Endodermal cell (in vitro differentiated cells): ENCODE measurements around the gene VPS13D. TPM values are rescaled to one million over a fixed set of nuclear protein-coding genes. Genes with fewer than 3 reads are reported as not detected.

Experiments used
- DNase-seq: peaks from one replicate; pipeline ENCODE4 v3.0.0-alpha.2; 2017
- H3K27ac ChIP-seq: 2 replicates; pipeline ENCODE4 v1.5.1; 2013; ENCODE audit warnings: mild to moderate bottlenecking, low read depth, low read length, moderate library complexity
- H3K27me3 ChIP-seq: 2 replicates; pipeline ENCODE4 v1.6.1; 2013; ENCODE audit warnings: mild to moderate bottlenecking, low read length, moderate library complexity; ENCODE audit not compliant: insufficient read depth, control insufficient read depth, poor library complexity, severe bottlenecking
- H3K36me3 ChIP-seq: 2 replicates; pipeline ENCODE4 v1.7.0; 2013; ENCODE audit warnings: mild to moderate bottlenecking, low read length, moderate library complexity; ENCODE audit not compliant: control insufficient read depth, insufficient read depth
- H3K4me1 ChIP-seq: one replicate; pipeline ENCODE4 v1.7.0; 2013; ENCODE audit warnings: low read length; ENCODE audit not compliant: control insufficient read depth, insufficient read depth
- H3K4me3 ChIP-seq: 2 replicates; pipeline ENCODE4 v1.5.1; 2013; ENCODE audit warnings: mild to moderate bottlenecking, low read length, moderate library complexity
- H3K9ac ChIP-seq: 2 replicates; pipeline ENCODE4 v1.6.1; 2013; ENCODE audit warnings: mild to moderate bottlenecking, low read length, moderate library complexity; ENCODE audit not compliant: poor library complexity, severe bottlenecking; ENCODE audit errors: extremely low read depth
- H3K9me3 ChIP-seq: 2 replicates; pipeline ENCODE4 v1.6.1; 2013; ENCODE audit warnings: mild to moderate bottlenecking, low read length, moderate library complexity; ENCODE audit not compliant: control insufficient read depth
- H3K27ac Mint-ChIP-seq: 2 replicates; pipeline ENCODE4 v1.8.0; 2020; ENCODE audit warnings: mixed read lengths
- H3K27me3 Mint-ChIP-seq: 2 replicates; pipeline ENCODE4 v1.8.0; 2021; ENCODE audit warnings: mild to moderate bottlenecking, mixed read lengths; ENCODE audit not compliant: insufficient read depth
- H3K36me3 Mint-ChIP-seq: 2 replicates; pipeline ENCODE4 v1.8.0; 2020; ENCODE audit warnings: low read depth, mixed read lengths
- H3K4me1 Mint-ChIP-seq: 2 replicates; pipeline ENCODE4 v1.8.0; 2020; ENCODE audit warnings: mixed read lengths
- H3K4me3 Mint-ChIP-seq: 2 replicates; pipeline ENCODE4 v1.8.0; 2020; ENCODE audit warnings: mild to moderate bottlenecking, moderate library complexity, mixed read lengths
- H3K9me3 Mint-ChIP-seq: 2 replicates; pipeline ENCODE4 v1.8.0; 2020; ENCODE audit warnings: mild to moderate bottlenecking, mixed read lengths
- WGBS, 2 experiments: methylation state at CpG; one replicate each; pipeline versions ENCODE4 v1.1.5 to v1.1.7; 2013; ENCODE audit warnings: missing lambda C conversion rate in 2 of 2, mixed read lengths in 1 of 2; ENCODE audit not compliant: insufficient coverage in 1 of 2, insufficient read length in 1 of 2; 5-methylcytosine and 5-hydroxymethylcytosine counted together
- total RNA-seq, 2 donors: library from RNA; stranded (reverse); fragmentation: NEBNext Ultra II Directional in 1 of 2; extraction: Animal tissue kit (Norgen Biotek cat#: 25700) in 1 of 2; gene quantifications; 2 replicates in 1 of 2; 3 replicates in 1 of 2; pipeline ENCODE4 v1.2.1, GENCODE V29; 2021
- TF ChIP-seq, protein P1 (sequence below): fragments of 200-600 bp; sonication (generic); conservative IDR thresholded peaks from 2 replicates; pipeline ENCODE4 v1.5.0; 2021; ENCODE audit warnings: antibody characterized with exemption, mild to moderate bottlenecking

VPS13D gene
- total RNA-seq, 2 donors from 2014 or later: 32.5 to 36.7 TPM

DNA sequence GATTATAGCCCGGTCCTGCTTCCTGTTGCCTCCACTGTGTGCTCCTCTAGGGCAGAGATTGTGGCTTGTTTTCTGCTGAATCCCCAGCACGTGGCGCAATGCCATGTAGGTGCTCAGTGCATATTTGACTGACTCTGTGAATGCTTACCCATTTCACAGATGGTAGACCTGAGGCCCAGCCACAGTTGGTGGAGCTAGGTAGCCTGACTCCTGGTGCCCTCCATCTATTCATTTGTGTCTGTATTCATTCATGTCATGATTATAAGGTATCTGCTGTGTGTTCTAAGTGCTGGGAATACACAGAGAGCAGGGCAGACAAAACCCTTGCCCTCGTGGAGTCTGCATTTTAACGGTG, 40.5 kb upstream of the VPS13D start:
- Mint-ChIP-seq H3K9me3 (no peaks in the 10 kb centered on the region), H3K27ac (no peak overlapping the region), H3K36me3 (no peaks in the 10 kb centered on the region), H3K4me1 (peaks cover under 1% of the 10 kb centered on the region), H3K4me3 (no peak overlapping the region), H3K27me3 (no peaks in the 10 kb centered on the region)
- Histone ChIP-seq H3K27ac (no peak overlapping the region), H3K36me3 (no peaks in the 10 kb centered on the region), H3K4me3 (no peak overlapping the region), H3K4me1 (no peaks in the 10 kb centered on the region), H3K27me3 (no peaks in the 10 kb centered on the region), H3K9ac (no peak overlapping the region), H3K9me3 (no peaks in the 10 kb centered on the region)
- no peak for DNase-seq
- WGBS, 2 experiments: 83 to 84% methylated on average over 5 of the region's 5 CpGs
- TF ChIP-seq, protein P1, sequence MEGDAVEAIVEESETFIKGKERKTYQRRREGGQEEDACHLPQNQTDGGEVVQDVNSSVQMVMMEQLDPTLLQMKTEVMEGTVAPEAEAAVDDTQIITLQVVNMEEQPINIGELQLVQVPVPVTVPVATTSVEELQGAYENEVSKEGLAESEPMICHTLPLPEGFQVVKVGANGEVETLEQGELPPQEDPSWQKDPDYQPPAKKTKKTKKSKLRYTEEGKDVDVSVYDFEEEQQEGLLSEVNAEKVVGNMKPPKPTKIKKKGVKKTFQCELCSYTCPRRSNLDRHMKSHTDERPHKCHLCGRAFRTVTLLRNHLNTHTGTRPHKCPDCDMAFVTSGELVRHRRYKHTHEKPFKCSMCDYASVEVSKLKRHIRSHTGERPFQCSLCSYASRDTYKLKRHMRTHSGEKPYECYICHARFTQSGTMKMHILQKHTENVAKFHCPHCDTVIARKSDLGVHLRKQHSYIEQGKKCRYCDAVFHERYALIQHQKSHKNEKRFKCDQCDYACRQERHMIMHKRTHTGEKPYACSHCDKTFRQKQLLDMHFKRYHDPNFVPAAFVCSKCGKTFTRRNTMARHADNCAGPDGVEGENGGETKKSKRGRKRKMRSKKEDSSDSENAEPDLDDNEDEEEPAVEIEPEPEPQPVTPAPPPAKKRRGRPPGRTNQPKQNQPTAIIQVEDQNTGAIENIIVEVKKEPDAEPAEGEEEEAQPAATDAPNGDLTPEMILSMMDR: no peak

DNA sequence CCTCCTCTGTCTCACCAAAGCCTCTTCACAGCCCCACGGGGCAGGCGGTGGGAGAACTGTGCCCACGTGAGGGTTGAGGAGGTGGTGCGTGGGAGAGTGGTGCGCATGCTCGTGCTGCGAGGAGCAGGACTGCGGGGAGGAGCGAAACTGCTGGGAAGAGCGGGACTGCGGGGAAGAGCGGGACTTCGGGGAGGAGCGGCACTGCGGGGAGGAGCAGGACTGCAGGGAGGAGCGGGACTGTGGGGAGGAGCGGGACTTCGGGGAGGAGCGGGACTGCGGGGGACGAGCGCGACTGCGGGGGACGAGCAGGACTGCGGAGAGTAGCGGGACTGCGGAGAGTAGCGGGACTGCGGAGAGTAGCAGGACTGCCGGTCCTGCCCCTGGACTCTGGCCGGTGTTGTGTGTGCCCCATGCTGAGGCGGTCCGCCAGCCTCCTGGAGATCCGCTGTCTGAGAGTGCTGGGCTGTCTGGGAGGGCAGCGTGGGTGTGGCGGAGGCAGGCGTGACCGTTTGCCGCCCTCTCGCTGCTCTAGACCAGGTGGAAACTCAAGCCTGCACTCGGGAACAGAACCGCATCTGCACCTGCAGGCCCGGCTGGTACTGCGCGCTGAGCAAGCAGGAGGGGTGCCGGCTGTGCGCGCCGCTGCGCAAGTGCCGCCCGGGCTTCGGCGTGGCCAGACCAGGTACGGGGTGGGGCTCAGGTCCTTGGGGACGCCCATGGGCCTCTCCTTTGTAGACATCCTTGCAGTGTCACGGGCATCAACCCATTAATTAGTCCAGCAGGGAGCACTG, 38.4 kb upstream of the VPS13D start:
- Histone ChIP-seq H3K4me3 (no peak overlapping the region), H3K36me3 (no peaks in the 10 kb centered on the region), H3K9me3 (no peaks in the 10 kb centered on the region), H3K9ac (no peak overlapping the region), H3K27me3 (no peaks in the 10 kb centered on the region), H3K4me1 (no peaks in the 10 kb centered on the region), H3K27ac (no peak overlapping the region)
- 91 to 92% methylated on average over 35 to 58 of the region's 58 CpGs for WGBS, 2 experiments
- TF ChIP-seq, protein P1: no peak
- Mint-ChIP-seq H3K9me3 (no peaks in the 10 kb centered on the region), H3K27ac (no peak overlapping the region), H3K4me1 (no peaks in the 10 kb centered on the region), H3K27me3 (no peaks in the 10 kb centered on the region), H3K4me3 (no peak overlapping the region), H3K36me3 (no peaks in the 10 kb centered on the region)
- DNase-seq: no peak

GRCh38 chr1:12194666-12195216, 35.1 kb upstream of the VPS13D start:
- WGBS, 2 experiments: 85 to 92% methylated on average over 9 to 14 of the region's 14 CpGs
- Histone ChIP-seq H3K36me3 (no peaks in the 10 kb centered on the region), H3K4me3 (no peak overlapping the region), H3K27me3 (no peaks in the 10 kb centered on the region), H3K9ac (no peak overlapping the region), H3K9me3 (no peaks in the 10 kb centered on the region), H3K4me1 (no peaks in the 10 kb centered on the region), H3K27ac (no peak overlapping the region)
- Mint-ChIP-seq H3K27me3 (no peaks in the 10 kb centered on the region), H3K27ac (no peak overlapping the region), H3K36me3 (no peaks in the 10 kb centered on the region), H3K4me1 (no peaks in the 10 kb centered on the region), H3K4me3 (no peak overlapping the region), H3K9me3 (no peaks in the 10 kb centered on the region)
- DNase-seq: no peak
- TF ChIP-seq, protein P1: no peak
